HG03439 (cell line): Measurements from ENCODE around the gene AZI2.

Experiments
- ATAC-seq: cut with Tn5 transposase; IDR thresholded peaks from one replicate; pipeline ENCODE4 v1.9.1; 2021; ENCODE audit warnings: mild to moderate bottlenecking, moderate library complexity; ENCODE audit not compliant: unreplicated experiment

AZI2 gene

DNA sequence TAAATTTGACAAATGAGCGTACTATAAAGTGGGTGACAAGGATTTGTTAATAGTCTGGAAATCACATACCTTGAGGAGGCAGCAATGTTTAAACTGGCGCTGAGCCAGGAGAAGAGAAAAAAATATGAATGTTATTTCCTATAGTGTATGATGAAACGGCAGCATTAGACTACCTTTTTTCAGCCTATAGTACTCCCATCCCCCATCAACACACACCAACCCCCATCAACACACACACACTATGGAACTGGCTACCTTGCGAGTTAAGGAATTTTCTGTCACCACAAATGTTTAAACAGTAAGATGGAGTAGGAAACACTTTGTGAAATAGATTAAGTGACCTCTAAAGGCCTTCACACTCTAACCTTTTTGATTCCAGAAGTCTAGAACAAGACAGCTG, 46.9 kb downstream of the AZI2 start:
- ATAC-seq = no peak

DNA sequence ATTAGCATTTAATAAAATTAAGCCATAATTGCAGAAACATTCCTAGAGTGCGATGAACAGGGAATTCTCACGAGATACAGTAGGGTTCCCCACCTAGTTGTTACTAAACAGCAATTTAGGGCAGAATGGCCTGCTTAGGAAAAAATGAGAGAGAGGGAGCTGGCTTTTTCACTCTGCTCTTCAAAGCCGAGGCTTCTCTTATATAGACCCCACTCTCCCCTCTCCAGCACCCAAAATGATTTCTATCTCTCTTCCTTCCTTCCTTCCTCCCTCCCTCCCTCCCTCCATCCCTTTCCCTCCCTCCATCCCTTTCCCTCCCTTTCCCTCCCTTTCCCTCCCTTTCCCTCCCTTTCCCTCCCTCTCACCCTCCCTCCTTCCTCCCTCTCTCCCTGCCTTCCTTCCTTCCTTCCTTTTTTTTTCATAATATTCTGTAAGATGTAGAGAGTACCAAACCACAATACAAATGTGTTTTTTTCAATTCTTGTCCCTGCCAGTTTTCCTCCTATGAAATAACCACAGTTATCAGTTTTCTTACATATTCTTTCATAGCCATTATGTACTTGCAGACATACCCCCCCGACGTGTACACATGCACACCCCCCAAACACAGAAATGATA, 48.2 kb downstream of the AZI2 start:
- no peak for ATAC-seq

DNA sequence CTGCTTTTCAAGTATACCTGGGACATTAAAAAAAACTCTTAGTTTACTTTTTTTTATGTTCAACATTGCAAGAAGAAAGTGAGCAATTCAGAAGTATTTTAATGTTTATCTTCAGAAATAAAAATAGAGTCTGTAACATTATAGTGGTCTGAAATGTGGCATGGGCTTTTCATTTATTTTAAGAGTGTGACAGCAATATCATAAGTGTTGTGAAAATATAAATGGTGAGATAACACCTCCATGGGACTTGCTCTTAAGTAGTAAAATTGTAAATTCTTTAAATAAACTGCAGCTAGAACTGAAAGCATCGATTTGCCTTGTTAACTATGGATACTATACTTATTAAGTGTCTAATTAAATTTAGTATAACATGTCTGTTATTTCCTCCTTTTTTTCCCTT, 48.9 kb downstream of the AZI2 start:
- ATAC-seq = no peak

DNA sequence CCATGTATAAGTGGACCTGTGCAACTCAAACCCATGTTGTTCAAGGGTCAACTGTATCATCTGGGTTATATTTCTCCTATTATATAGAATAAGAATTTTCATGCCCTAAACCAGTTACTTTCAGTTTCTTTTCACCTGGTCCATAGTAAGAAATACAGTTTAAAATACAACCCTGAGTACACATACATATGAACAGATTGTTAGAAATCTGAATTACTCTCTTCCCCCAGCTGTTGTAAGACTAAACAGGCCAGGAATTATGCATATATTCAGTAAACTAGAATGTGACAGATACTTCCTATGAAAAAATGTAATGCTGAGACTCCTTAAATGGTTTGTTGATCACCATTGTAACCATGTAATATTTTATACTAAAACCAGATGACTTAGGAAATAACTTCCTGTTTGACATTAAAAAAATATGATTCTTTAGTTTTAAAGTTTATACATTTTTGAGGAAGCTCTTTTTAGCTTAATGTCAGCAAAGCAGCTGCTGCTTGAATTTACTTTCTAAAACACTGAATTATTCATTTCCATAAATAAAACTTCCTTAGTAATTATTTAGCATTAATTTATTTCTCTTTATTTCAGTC, 52.6 kb downstream of the AZI2 start:
- ATAC-seq = no peak

DNA sequence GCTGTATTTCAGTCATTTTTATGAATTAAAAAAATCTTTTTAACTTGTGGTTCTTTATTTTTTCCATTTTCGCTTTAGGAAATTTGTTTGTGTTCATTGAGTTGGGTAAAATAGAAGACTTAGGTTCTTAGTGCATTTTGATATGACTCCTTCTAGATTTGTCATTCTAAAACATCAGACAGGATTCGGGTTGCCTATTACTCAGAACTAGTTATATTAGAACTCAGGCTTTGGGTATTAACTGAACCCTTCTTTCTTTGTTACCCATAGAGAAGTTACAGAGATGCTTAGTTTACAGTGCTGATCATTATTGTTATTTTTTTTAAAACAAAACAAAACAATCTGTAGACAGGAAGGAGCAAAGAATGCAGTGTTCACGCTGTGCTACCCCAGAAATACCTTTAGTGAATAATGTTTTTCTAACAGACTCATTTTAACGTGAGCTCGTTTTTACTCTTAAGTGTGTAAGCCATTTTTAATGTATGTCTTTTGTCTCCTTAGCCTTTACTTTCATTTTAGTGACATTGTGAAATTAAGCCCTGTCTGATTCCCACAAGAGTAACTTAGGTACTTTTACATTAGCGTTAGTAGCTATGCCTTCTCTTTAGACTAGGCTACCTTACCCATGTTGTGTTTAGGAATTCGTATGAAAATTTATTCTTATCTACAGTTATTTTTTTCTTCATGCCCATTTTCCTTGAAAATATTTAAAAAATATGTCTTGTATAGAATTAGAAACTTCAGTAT, 53.8 kb downstream of the AZI2 start:
- no peak for ATAC-seq

DNA sequence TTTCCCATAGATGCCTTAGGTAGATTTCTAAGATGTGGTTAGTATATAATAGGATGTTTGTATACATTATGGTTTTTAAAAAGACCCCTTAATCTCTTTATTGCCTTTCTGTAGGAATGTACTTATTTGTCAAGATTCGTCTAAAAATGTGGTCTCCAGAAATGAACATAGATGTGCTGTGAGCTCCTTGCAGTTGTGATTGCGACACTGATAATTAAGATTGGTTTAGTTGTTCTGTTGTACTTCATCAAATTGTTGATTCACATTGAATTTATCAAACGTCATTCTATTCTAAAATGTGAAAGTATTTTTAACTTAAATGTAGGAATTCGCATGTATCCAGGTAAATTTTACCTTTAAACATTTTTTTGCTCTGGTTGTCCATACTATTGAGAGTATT, 56.0 kb downstream of the AZI2 start:
- ATAC-seq = no peak

GRCh38 chr3:28291577-28291976, 57.0 kb downstream of the AZI2 start:
- no peak for ATAC-seq

GRCh38 chr3:28290863-28291300, 57.7 kb downstream of the AZI2 start:
- no peak for ATAC-seq

DNA sequence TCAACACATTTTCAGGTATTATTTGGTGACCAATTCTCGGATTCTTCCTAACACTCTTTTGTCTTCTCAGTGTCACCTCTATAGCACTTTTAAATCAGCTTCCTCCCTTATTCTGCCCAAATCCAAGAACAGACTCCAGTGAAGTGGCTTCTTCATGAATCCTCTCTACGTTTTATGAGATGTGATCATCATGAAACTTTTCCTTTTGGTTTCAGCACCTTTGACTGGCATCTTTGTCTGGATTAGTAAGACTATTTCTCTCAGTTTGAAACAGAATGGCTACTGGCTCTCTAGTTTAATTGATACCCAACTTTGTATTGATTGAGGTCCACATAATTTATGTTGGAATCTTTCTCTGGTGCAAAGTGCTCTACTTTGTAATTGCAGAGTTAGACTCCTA, 61.6 kb downstream of the AZI2 start:
- no peak for ATAC-seq

GRCh38 chr3:28286595-28286994, 62.0 kb downstream of the AZI2 start:
- ATAC-seq = peak; percentile 76

- ATAC-seq = no peak
Measured at GRCh38 chr3:28280781-28281180, 67.8 kb downstream of the AZI2 start.

DNA sequence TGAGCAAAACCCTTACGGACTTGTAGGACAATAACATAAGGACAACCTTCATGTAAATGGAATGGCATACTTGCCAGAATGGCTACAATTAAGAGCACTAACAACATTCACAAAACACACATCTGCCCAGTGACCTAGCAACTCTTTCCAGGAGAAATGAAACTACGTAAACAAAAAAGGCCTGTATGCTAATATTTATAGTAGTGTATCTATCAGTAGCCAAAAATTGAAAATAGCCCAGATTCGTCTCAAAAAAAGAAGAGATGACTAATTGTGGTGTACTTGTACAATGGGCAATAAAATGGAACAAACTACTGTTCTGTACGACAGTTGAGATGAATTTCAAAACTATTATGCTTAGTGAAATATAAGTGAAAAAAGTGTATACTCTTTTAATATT, 68.9 kb downstream of the AZI2 start:
- ATAC-seq = no peak

DNA sequence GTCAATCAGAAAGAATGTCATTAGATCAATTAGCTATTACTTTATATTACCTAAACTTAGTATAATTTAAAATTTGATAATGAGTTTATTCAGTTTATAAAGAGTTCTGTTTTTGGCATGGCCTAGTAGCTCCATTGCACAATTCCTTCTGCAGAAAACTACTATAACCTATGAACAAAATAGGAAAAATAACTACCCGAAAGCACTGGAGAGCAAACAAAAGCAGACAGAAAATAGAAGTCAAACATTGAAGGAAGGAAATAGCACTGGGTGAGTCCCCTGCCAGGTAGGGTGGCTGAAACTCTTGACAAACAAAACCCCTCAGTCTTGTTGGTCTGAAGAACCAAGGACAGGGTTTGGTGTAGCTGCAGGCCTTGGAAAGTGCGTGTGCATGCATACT, 69.7 kb downstream of the AZI2 start:
- no peak for ATAC-seq

DNA sequence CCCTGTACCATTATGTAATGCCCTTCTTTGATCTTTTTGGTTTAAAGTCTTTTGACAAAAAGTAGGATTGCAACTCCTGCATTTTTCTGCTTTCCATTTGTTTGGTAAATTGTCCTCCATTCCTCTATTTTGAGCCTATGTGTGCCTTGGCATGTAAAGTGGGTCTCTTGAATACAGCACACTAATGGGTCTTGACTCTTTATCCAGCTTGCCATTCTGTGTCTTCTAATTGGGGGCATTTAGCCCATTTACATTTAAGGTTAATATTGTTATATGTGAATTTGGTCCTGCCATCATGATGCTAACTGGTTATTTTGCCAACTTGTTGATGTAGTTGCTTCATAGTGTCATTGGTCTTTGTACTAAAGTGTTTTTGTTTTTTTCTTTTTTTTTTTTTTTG, 74.8 kb downstream of the AZI2 start:
- no peak for ATAC-seq
